GM23338 (cell line): ENCODE results near the gene ANOS1. TPM values are rescaled to one million over a fixed set of nuclear protein-coding genes. Genes with fewer than 3 reads are reported as not detected.
A peak's percentile ranks its signal among the peaks of the same experiment; 100 is the strongest.

ENCODE experiments used
- ATAC-seq: fragments of 200-7000 bp; cut with Tn5 transposase; 3 replicates; pipeline ENCODE4 v1.9.1; 2020
- DNase-seq: peaks from one replicate; pipeline ENCODE4 v3.0.0-alpha.2; 2015; ENCODE audit warnings: low spot score
- H2AFZ ChIP-seq: fragments of 200-600 bp; sonication (generic); 2 replicates; pipeline ENCODE4 v1.8.0; 2016; ENCODE audit warnings: antibody characterized with exemption, mild to moderate bottlenecking, moderate library complexity
- H3F3A ChIP-seq: fragments of 200-600 bp; sonication (generic); replicated peaks from 2 replicates; pipeline ENCODE4 v1.8.0; 2017; ENCODE audit warnings: antibody characterized with exemption, mixed run types, low read depth
- H3K27ac ChIP-seq: fragments of 200-600 bp; sonication (generic); 2 replicates; pipeline ENCODE4 v1.6.1; 2016; ENCODE audit warnings: low read depth
- H3K27me3 ChIP-seq: fragments of 200-600 bp; sonication (generic); 2 replicates; pipeline ENCODE4 v1.8.0; 2016; ENCODE audit warnings: mild to moderate bottlenecking, mixed run types, moderate library complexity; ENCODE audit not compliant: insufficient read depth
- H3K36me3 ChIP-seq: fragments of 200-600 bp; sonication (generic); 2 replicates; pipeline ENCODE4 v1.8.0; 2016; ENCODE audit warnings: mild to moderate bottlenecking; ENCODE audit not compliant: insufficient read depth
- H3K4me1 ChIP-seq: fragments of 200-600 bp; sonication (generic); 2 replicates; pipeline ENCODE4 v1.8.0; 2016; ENCODE audit warnings: mild to moderate bottlenecking, moderate library complexity; ENCODE audit not compliant: insufficient read depth
- H3K4me2 ChIP-seq: fragments of 200-600 bp; sonication (generic); 2 replicates; pipeline ENCODE4 v1.7.1; 2017; ENCODE audit warnings: mixed run types
- H3K4me3 ChIP-seq: fragments of 200-600 bp; sonication (generic); 2 replicates; pipeline ENCODE4 v1.6.1; 2016; ENCODE audit warnings: mixed run types
- H3K79me2 ChIP-seq: fragments of 200-600 bp; sonication (generic); replicated peaks from 2 replicates; pipeline ENCODE4 v1.8.0; 2017; ENCODE audit warnings: mild to moderate bottlenecking; ENCODE audit not compliant: insufficient read depth
- H3K9me2 ChIP-seq: fragments of 200-600 bp; sonication (generic); 2 replicates; pipeline ENCODE4 v1.8.0; 2017; ENCODE audit not compliant: insufficient read depth
- H4K20me1 ChIP-seq: fragments of 200-600 bp; sonication (generic); replicated peaks from 2 replicates; pipeline ENCODE4 v1.8.0; 2017; ENCODE audit warnings: mild to moderate bottlenecking; ENCODE audit not compliant: insufficient read depth
- H3K27ac Mint-ChIP-seq: 2 replicates; pipeline ENCODE4 v1.8.0; 2020; ENCODE audit warnings: inconsistent platforms, mild to moderate bottlenecking, moderate library complexity, mixed read lengths
- H3K27me3 Mint-ChIP-seq: 3 replicates; pipeline ENCODE4 v1.8.0; 2022; ENCODE audit warnings: low read depth, mild to moderate bottlenecking, moderate library complexity, mixed read lengths, inconsistent platforms; ENCODE audit not compliant: insufficient read depth, poor library complexity
- H3K36me3 Mint-ChIP-seq: 3 replicates; pipeline ENCODE4 v1.8.0; 2021; ENCODE audit warnings: low read depth, mild to moderate bottlenecking, inconsistent platforms, moderate library complexity, mixed read lengths
- H3K4me1 Mint-ChIP-seq: 3 replicates; pipeline ENCODE4 v1.8.0; 2020; ENCODE audit warnings: mild to moderate bottlenecking, inconsistent platforms, mixed read lengths
- H3K4me3 Mint-ChIP-seq: 3 replicates; pipeline ENCODE4 v1.8.0; 2021; ENCODE audit warnings: moderate library complexity, mild to moderate bottlenecking, inconsistent platforms, mixed read lengths
- H3K9me3 Mint-ChIP-seq: 3 replicates; pipeline ENCODE4 v1.8.0; 2020; ENCODE audit warnings: moderate library complexity, mild to moderate bottlenecking, inconsistent platforms, mixed read lengths
- CREB1 ChIP-seq: fragments of 250-450 bp; sonication (Bioruptor Pico); IDR thresholded peaks from 2 replicates; pipeline ENCODE4 v1.5.0; 2020; ENCODE audit warnings: low read depth, mild to moderate bottlenecking, moderate library complexity
- CTCF ChIP-seq, 2 experiments: fragments of 200-600 bp in 1 of 2; sonication (generic) in 1 of 2; conservative IDR thresholded peaks; 2 replicates each; pipeline versions ENCODE4 v1.5.1 to v1.6.1; 2016 to 2017; ENCODE audit warnings: antibody characterized with exemption in 2 of 2, low read depth in 2 of 2, mild to moderate bottlenecking in 2 of 2, moderate library complexity in 1 of 2
- ETS1 ChIP-seq: IDR thresholded peaks from 2 replicates; pipeline ENCODE4 v1.6.1; 2016; ENCODE audit warnings: antibody characterized with exemption
- EZH2 ChIP-seq: fragments of 200-600 bp; sonication (generic); IDR thresholded peaks from one replicate; pipeline ENCODE4 v1.8.0; 2017; ENCODE audit warnings: antibody characterized with exemption, mild to moderate bottlenecking, low read depth; ENCODE audit not compliant: unreplicated experiment
- EZH2phosphoT487 ChIP-seq: fragments of 200-600 bp; sonication (generic); IDR thresholded peaks from one replicate; pipeline ENCODE4 v1.8.1; 2018; ENCODE audit warnings: antibody characterized with exemption; ENCODE audit not compliant: unreplicated experiment
- JUNB ChIP-seq: IDR thresholded peaks from one replicate; pipeline ENCODE4 v1.6.1; 2016; ENCODE audit warnings: antibody characterized with exemption; ENCODE audit not compliant: unreplicated experiment
- NANOG ChIP-seq: IDR thresholded peaks from 2 replicates; pipeline ENCODE4 v1.6.1; 2016; ENCODE audit warnings: antibody characterized with exemption, borderline replicate concordance
- POLR2AphosphoS5 ChIP-seq: IDR thresholded peaks from 2 replicates; pipeline ENCODE4 v1.6.1; 2016; ENCODE audit warnings: antibody characterized with exemption, low read depth
- REST ChIP-seq: IDR thresholded peaks from one replicate; pipeline ENCODE4 v1.6.1; 2018; ENCODE audit warnings: antibody characterized with exemption; ENCODE audit not compliant: unreplicated experiment
- STAT1 ChIP-seq: IDR thresholded peaks from one replicate; pipeline ENCODE4 v1.6.1; 2016; ENCODE audit warnings: antibody characterized with exemption; ENCODE audit not compliant: unreplicated experiment
- ZNF114 ChIP-seq: fragments of 250-450 bp; sonication (Bioruptor Pico); IDR thresholded peaks from 2 replicates; pipeline ENCODE4 v1.5.0; 2020; ENCODE audit warnings: mild to moderate bottlenecking, moderate library complexity
- ZNF331 ChIP-seq: fragments of 250-450 bp; sonication (Bioruptor Pico); IDR thresholded peaks from 2 replicates; pipeline ENCODE4 v1.5.0; 2020; ENCODE audit warnings: low read depth, mild to moderate bottlenecking, moderate library complexity
- ZNF462 ChIP-seq: fragments of 250-450 bp; sonication (Bioruptor Pico); IDR thresholded peaks from 2 replicates; pipeline ENCODE4 v1.5.0; 2020; ENCODE audit warnings: mild to moderate bottlenecking, moderate library complexity
- polyA plus RNA-seq: library from polyadenylated mRNA; unstranded; fragments of >200 nt; fragmentation: Nextera tagmentation; extraction: Ambion mirVana; gene quantifications from 2 replicates; pipeline ENCODE4 v1.2.1, GENCODE V29; 2016
- total RNA-seq: library from RNA; depleted of rRNA; stranded (reverse); fragments of >200 nt; shearing (Covaris generic); gene quantifications from 2 replicates; pipeline ENCODE4 v1.2.3, GENCODE V29; 2014

The ANOS1 gene
- total and polyA plus RNA-seq, 2 experiments from 2014 or later: 21.8 to 68.5 TPM

GRCh38 chrX:8679550-8679949, 52.4 kb downstream of the ANOS1 start:
- Histone ChIP-seq H3F3A (no peaks in the 10 kb centered on the region), H3K27me3 (no peaks in the 10 kb centered on the region), H3K4me1 (peaks cover 22% of the 10 kb centered on the region), H3K9me2 (no peaks in the 10 kb centered on the region), H3K4me3 (no peak overlapping the region), H3K27ac (peak overlapping the region; percentile 63; the same call in 1 of the 2 replicates), H3K4me2 (no peak overlapping the region), H3K36me3 (no peaks in the 10 kb centered on the region), H2AFZ (no peak overlapping the region), H4K20me1 (no peaks in the 10 kb centered on the region), H3K79me2 (peaks cover 78% of the 10 kb centered on the region)
- peaks cover 8% of the 10 kb centered on the region for H3K27me3 Mint-ChIP-seq
- no peak for TF ChIP-seq CREB1
- no peak for TF ChIP-seq JUNB
- TF ChIP-seq REST: no peak
- no peak for TF ChIP-seq STAT1
- TF ChIP-seq POLR2AphosphoS5: no peak
- no peak for TF ChIP-seq ETS1
- TF ChIP-seq ZNF462 (CRISPR knock-in tag): no peak
- TF ChIP-seq ZNF331 (CRISPR knock-in tag): no peak
- TF ChIP-seq EZH2phosphoT487: no peak
- no peak for TF ChIP-seq EZH2
- no peak for TF ChIP-seq CTCF (conservative IDR thresholded peaks at IDR 0.05; ENCODE audit: low read depth in 2 of 2)
- TF ChIP-seq ZNF114 (CRISPR knock-in tag): no peak
- TF ChIP-seq NANOG: no peak
- no peak for ATAC-seq
- H3K4me1 Mint-ChIP-seq: peaks cover 57% of the 10 kb centered on the region
- no peak overlapping the region for H3K4me3 Mint-ChIP-seq
- H3K36me3 Mint-ChIP-seq: peaks cover 65% of the 10 kb centered on the region
- no peaks in the 10 kb centered on the region; the same call in 2 of the 3 replicates for H3K9me3 Mint-ChIP-seq
- peak overlapping the region; percentile 19; the same call in 1 of the 2 replicates for H3K27ac Mint-ChIP-seq
- no peak for DNase-seq
